A549 (cell line): ENCODE measurements around the gene CLSTN2. TPM values are rescaled to one million over a fixed set of nuclear protein-coding genes. Genes with fewer than 3 reads are reported as not detected.

Experiments
- ATAC-seq, 2 experiments: fragments of 200-7000 bp in 1 of 2; fragments of >200 bp in 1 of 2; cut with Nextera tagmentation in 1 of 2; cut with Tn5 transposase in 1 of 2; 3 replicates each; pipeline versions ENCODE4 v1.8.0 to v1.9.1; 2018 to 2020; ENCODE audit warnings: mild to moderate bottlenecking in 1 of 2, moderate library complexity in 1 of 2
- CTCF ChIA-PET: fragments of 300-600 bp; sonication (Branson Sonifier 250); formaldehyde crosslinking; extraction: SDS; loops from one replicate; lab custom pipeline; 2021; ENCODE audit warnings: antibody characterized with exemption, inconsistent platforms; lab: Yijun Ruan, JAX
- POLR2A ChIA-PET: fragments of 350-600 bp; formaldehyde crosslinking; extraction: SDS; loops from one replicate; lab custom pipeline; 2021; ENCODE audit warnings: antibody characterized with exemption, inconsistent platforms; lab: Yijun Ruan, JAX
- DNase-seq, 2 experiments: peaks; one replicate each; pipeline versions ENCODE4 v3.0.0 to v3.0.0-alpha.2; 2011 to 2016; ENCODE audit warnings: low read depth in 1 of 2, low spot score in 1 of 2
- FAIRE-seq: peaks from 2 replicates; lab custom pipeline; 2011; peaks lifted over from hg19 to GRCh38; lab: Jason Lieb, UNC
- H3K27ac ChIP-seq, 2 experiments: fragments of >200 bp; sonication (Bioruptor Twin); formaldehyde crosslinking; 3 replicates each; pipeline ENCODE4 v1.5.1; 2016 to 2017
- H3K4me1 ChIP-seq: fragments of >200 bp; sonication (Bioruptor Twin); formaldehyde crosslinking; 3 replicates; pipeline ENCODE4 v1.6.1; 2016
- H3K4me2 ChIP-seq: fragments of >200 bp; sonication (Bioruptor Twin); formaldehyde crosslinking; 3 replicates; pipeline ENCODE4 v1.6.1; 2016
- H3K4me3 ChIP-seq: fragments of >200 bp; sonication (Bioruptor Twin); formaldehyde crosslinking; 3 replicates; pipeline ENCODE4 v1.5.1; 2016
- H3K9me3 ChIP-seq: fragments of >200 bp; sonication (Bioruptor Twin); formaldehyde crosslinking; 3 replicates; pipeline ENCODE4 v1.6.1; 2016
- CBX8 ChIP-seq: fragments of 200-600 bp; sonication (generic); IDR thresholded peaks from 2 replicates; pipeline ENCODE4 v1.6.1; 2016
- CEBPB ChIP-seq, 2 experiments: fragments of >200 bp in 1 of 2; sonication (Bioruptor Twin) in 1 of 2; formaldehyde crosslinking in 1 of 2; IDR thresholded peaks; 2 replicates each; pipeline ENCODE4 v1.6.1; 2012 to 2016
- CHD2 ChIP-seq: fragments of 150-350 bp; IDR thresholded peaks from 2 replicates; pipeline ENCODE4 v1.6.1; 2014; ENCODE audit warnings: low read length; ENCODE audit not compliant: partially characterized antibody
- CHD4 ChIP-seq: fragments of 200-600 bp; sonication (generic); IDR thresholded peaks from 2 replicates; pipeline ENCODE4 v1.6.1; 2016; ENCODE audit warnings: antibody characterized with exemption, mild to moderate bottlenecking, borderline replicate concordance
- CTCF ChIP-seq: fragments of >200 bp; sonication (Bioruptor Twin); formaldehyde crosslinking; IDR thresholded peaks from 3 replicates; pipeline ENCODE4 v1.5.1; 2016
- E2F6 ChIP-seq: IDR thresholded peaks from 2 replicates; pipeline ENCODE4 v1.6.1; 2012; ENCODE audit warnings: low read depth, borderline replicate concordance
- EHF ChIP-seq: fragments of 250-450 bp; sonication (Bioruptor Pico); IDR thresholded peaks from 2 replicates; pipeline ENCODE4 v1.5.0; 2020; ENCODE audit warnings: mild to moderate bottlenecking
- EHMT2 ChIP-seq: fragments of 200-600 bp; sonication (generic); IDR thresholded peaks from 2 replicates; pipeline ENCODE4 v1.6.1; 2016; ENCODE audit warnings: antibody characterized with exemption, low read depth, mild to moderate bottlenecking, moderate library complexity
- FOSB ChIP-seq: fragments of 250-450 bp; sonication (Bioruptor Pico); IDR thresholded peaks from 2 replicates; pipeline ENCODE4 v1.5.0; 2020; ENCODE audit warnings: mild to moderate bottlenecking, moderate library complexity
- FOSL2 ChIP-seq, 2 experiments: fragments of 450-650 bp in 1 of 2; fragments of >200 bp in 1 of 2; sonication (Bioruptor Twin) in 1 of 2; formaldehyde crosslinking; IDR thresholded peaks; 2 replicates each; pipeline versions ENCODE4 v1.5.0 to v1.6.1; 2016 to 2020; ENCODE audit warnings: mild to moderate bottlenecking in 1 of 2, moderate library complexity in 1 of 2
- FOXS1 ChIP-seq: fragments of 250-450 bp; sonication (Bioruptor Pico); IDR thresholded peaks from 2 replicates; pipeline ENCODE4 v1.5.0; 2020; ENCODE audit warnings: mild to moderate bottlenecking, moderate library complexity
- HDAC2 ChIP-seq: fragments of 200-600 bp; sonication (generic); IDR thresholded peaks from 2 replicates; pipeline ENCODE4 v1.6.1; 2016
- HEYL ChIP-seq: fragments of 250-450 bp; sonication (Bioruptor Pico); IDR thresholded peaks from 2 replicates; pipeline ENCODE4 v1.8.0; 2021; ENCODE audit warnings: mild to moderate bottlenecking, moderate library complexity
- HMGXB4 ChIP-seq: fragments of 250-450 bp; sonication (Bioruptor Pico); IDR thresholded peaks from 2 replicates; pipeline ENCODE4 v1.5.0; 2021; ENCODE audit warnings: mild to moderate bottlenecking, moderate library complexity, borderline replicate concordance
- HOXB13 ChIP-seq: fragments of 250-450 bp; sonication (Bioruptor Pico); IDR thresholded peaks from 2 replicates; pipeline ENCODE4 v1.5.0; 2020; ENCODE audit warnings: low read depth, mild to moderate bottlenecking, moderate library complexity
- KDM1A ChIP-seq: fragments of 200-600 bp; sonication (generic); IDR thresholded peaks from 2 replicates; pipeline ENCODE4 v1.6.1; 2016; ENCODE audit warnings: low read depth, mild to moderate bottlenecking
- MAX ChIP-seq: IDR thresholded peaks from 2 replicates; pipeline ENCODE4 v1.6.1; 2012
- MAZ ChIP-seq: fragments of 150-350 bp; IDR thresholded peaks from 2 replicates; pipeline ENCODE4 v1.6.1; 2014; ENCODE audit warnings: antibody characterized with exemption, low read depth, low read length, borderline replicate concordance
- NPAS2 ChIP-seq: fragments of 250-450 bp; sonication (Bioruptor Pico); IDR thresholded peaks from 2 replicates; pipeline ENCODE4 v1.8.0; 2022; ENCODE audit warnings: mild to moderate bottlenecking, moderate library complexity, borderline replicate concordance
- NR3C1 ChIP-seq: fragments of >200 bp; sonication (Bioruptor Twin); formaldehyde crosslinking; IDR thresholded peaks from 3 replicates; pipeline ENCODE4 v1.6.1; 2017
- POLR2A ChIP-seq: IDR thresholded peaks from 2 replicates; pipeline ENCODE4 v1.6.1; 2012; ENCODE audit warnings: mild to moderate bottlenecking, low read length
- RAD21 ChIP-seq, 2 experiments: fragments of >200 bp in 1 of 2; sonication (Bioruptor Twin) in 1 of 2; formaldehyde crosslinking in 1 of 2; IDR thresholded peaks in 1 of 2; conservative IDR thresholded peaks in 1 of 2; 2 replicates in 1 of 2; 3 replicates in 1 of 2; pipeline ENCODE4 v1.6.1; 2012 to 2018; ENCODE audit warnings: inconsistent platforms in 1 of 2
- RCOR1 ChIP-seq: fragments of 150-350 bp; IDR thresholded peaks from 2 replicates; pipeline ENCODE4 v1.6.1; 2014; ENCODE audit warnings: antibody characterized with exemption, low read length, low read depth
- ZFP36 ChIP-seq: fragments of 450-650 bp; IDR thresholded peaks from 2 replicates; pipeline ENCODE4 v1.6.1; 2014; ENCODE audit warnings: borderline replicate concordance; ENCODE audit not compliant: partially characterized antibody
- WGBS: methylation state at CpG from one replicate; pipeline ENCODE4 v1.1.6; 2017; ENCODE audit errors: missing lambda C conversion rate; 5-methylcytosine and 5-hydroxymethylcytosine counted together
- polyA plus RNA-seq, 4 experiments: library from polyadenylated mRNA; depleted of rRNA in 3 of 4; stranded (reverse); fragments of >200 nt; fragmentation: RNase III in 1 of 4; extraction: RNeasy Plus Mini Kit Qiagen cat#74134 plus additional on column Dnase treatment in 1 of 4; gene quantifications; 2 replicates in 3 of 4; 3 replicates in 1 of 4; pipeline ENCODE4 v1.2.3, GENCODE V29; 2011 to 2017

CLSTN2 gene
- polyA plus RNA-seq, 2 of the 4 experiments (the other 2 are of a cell fraction) = 0.03 to 0.04 TPM

- Histone ChIP-seq H3K9me3 (no peaks in the 10 kb centered on the region), H3K27ac (peak overlapping the region; percentile 67 to 71), H3K4me2 (peak overlapping the region; percentile 43; the same call in 2 of the 3 replicates), H3K4me1 (peaks cover 66% of the 10 kb centered on the region), H3K4me3 (no peak overlapping the region)
- no peak for DNase-seq
- TF ChIP-seq E2F6 (no peak), MAX (no peak), CBX8 (no peak), CHD2 (no peak), CEBPB (IDR thresholded peaks at IDR 0.05) (0 out of 4 replicates have a peak, but pooled peaks of 1 of the 2 experiments have one; percentile 4), FOSB (CRISPR knock-in tag) (no peak), NR3C1 (no peak)
- ATAC-seq = no peak
- POLR2A ChIA-PET = no interaction called here
- CTCF ChIA-PET = no interaction called here
- 46% methylated on average over 7 of the region's 7 CpGs for WGBS
- no peak for FAIRE-seq
These were observed 533.4 kb downstream of the CLSTN2 start for GRCh38 chr3:140468407-140468806.

- FAIRE-seq = no peak
- Histone ChIP-seq H3K9me3 (no peaks in the 10 kb centered on the region), H3K4me3 (no peak overlapping the region), H3K4me2 (peak overlapping the region; percentile 28; the same call in 2 of the 3 replicates), H3K27ac (peak overlapping the region; percentile 67 to 71), H3K4me1 (peaks cover 66% of the 10 kb centered on the region)
- WGBS = 15% methylated on average over 4 of the region's 4 CpGs
- no peak for DNase-seq
- ChIA-PET POLR2A (no interaction called here), CTCF (no interaction called here)
- TF ChIP-seq CTCF (no peak), NPAS2 (CRISPR knock-in tag) (no peak), RCOR1 (no peak), FOSB (CRISPR knock-in tag) (no peak), MAX (0 out of 2 replicates have a peak, but pooled peaks have one; percentile 15)
- ATAC-seq = peak in 1 of 2 experiments; percentile 63; a peak in 2 of 6 replicates
These were observed 534.5 kb downstream of the CLSTN2 start for GRCh38 chr3:140469491-140469890.

GRCh38 chr3:140470211-140470610, 535.2 kb downstream of the CLSTN2 start:
- ChIA-PET POLR2A (no interaction called here), CTCF (interaction anchor here (1.0 kb wide), 1 partner anchor 8 kb away, joined by 3 read pairs; no protein-coding TSS in a partner anchor)
- DNase-seq (no peak), ATAC-seq (no peak), FAIRE-seq (no peak)
- peaks cover 66% of the 10 kb centered on the region for H3K4me1 ChIP-seq
- 56% methylated on average over 2 of the region's 4 CpGs for WGBS
- H3K9me3 ChIP-seq = no peaks in the 10 kb centered on the region
- peak overlapping the region; percentile 28; the same call in 1 of the 3 replicates for H3K4me2 ChIP-seq
- TF ChIP-seq MAZ (no peak), EHMT2 (no peak), CHD2 (no peak), E2F6 (no peak), HEYL (no peak), ZFP36 (no peak), HOXB13 (CRISPR knock-in tag) (no peak), CEBPB (IDR thresholded peaks at IDR 0.05) (no peak), RAD21 (conservative IDR thresholded peaks at IDR 0.05 in 1 of 2, IDR thresholded peaks at IDR 0.05 in 1 of 2) (no peak), CHD4 (no peak), FOXS1 (no peak), POLR2A (no peak), EHF (CRISPR knock-in tag) (no peak), KDM1A (no peak), HMGXB4 (CRISPR knock-in tag) (no peak), HDAC2 (no peak), FOSL2 (IDR thresholded peaks at IDR 0.05) (no peak), FOSL2 (CRISPR knock-in tag; IDR thresholded peaks at IDR 0.05) (no peak)
- peak overlapping the region; percentile 67 to 77; a peak in 5 of 6 replicates for H3K27ac ChIP-seq
- no peak overlapping the region for H3K4me3 ChIP-seq
